Suprapubic skin (tissue), 3 donors: ENCODE measurements around the gene SLC51B.

Experiments
- POLR2A ChIP-seq, 2 donors: fragments of 450-650 bp; IDR thresholded peaks; one replicate each; pipeline ENCODE4 v1.6.1; 2017; ENCODE audit warnings: antibody characterized with exemption in 2 of 2, mild to moderate bottlenecking in 2 of 2, moderate library complexity in 2 of 2
- TF ChIP-seq, protein P1 (sequence below), 2 donors: fragments of 200-600 bp in 1 of 2; fragments of 450-650 bp in 1 of 2; sonication (generic) in 1 of 2; IDR thresholded peaks; one replicate each; pipeline ENCODE4 v1.5.1; 2016 to 2019; ENCODE audit warnings: antibody characterized with exemption in 2 of 2, mild to moderate bottlenecking in 1 of 2, moderate library complexity in 1 of 2

DNA sequence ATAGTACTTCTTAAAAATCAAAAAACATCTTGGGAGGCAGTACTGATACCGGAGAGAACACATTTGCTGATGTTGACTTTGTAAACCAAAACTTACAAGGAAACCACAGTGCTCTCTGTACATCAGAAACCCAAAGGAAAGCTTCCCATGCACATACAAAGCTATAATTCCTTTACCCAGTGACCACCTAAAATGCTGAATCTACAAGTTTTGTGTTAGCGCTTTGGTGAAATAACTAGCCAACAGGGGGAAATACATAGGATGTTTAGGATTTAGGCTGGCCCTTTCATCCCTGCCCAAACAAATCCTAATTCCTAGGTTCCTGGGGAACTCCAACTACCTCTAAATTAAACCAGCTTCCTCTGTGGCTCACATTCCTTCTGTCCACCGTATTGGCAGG is 40.2 kb upstream of the SLC51B start:
- no peak for TF ChIP-seq POLR2A (IDR thresholded peaks at IDR 0.05)
- TF ChIP-seq, protein P1, sequence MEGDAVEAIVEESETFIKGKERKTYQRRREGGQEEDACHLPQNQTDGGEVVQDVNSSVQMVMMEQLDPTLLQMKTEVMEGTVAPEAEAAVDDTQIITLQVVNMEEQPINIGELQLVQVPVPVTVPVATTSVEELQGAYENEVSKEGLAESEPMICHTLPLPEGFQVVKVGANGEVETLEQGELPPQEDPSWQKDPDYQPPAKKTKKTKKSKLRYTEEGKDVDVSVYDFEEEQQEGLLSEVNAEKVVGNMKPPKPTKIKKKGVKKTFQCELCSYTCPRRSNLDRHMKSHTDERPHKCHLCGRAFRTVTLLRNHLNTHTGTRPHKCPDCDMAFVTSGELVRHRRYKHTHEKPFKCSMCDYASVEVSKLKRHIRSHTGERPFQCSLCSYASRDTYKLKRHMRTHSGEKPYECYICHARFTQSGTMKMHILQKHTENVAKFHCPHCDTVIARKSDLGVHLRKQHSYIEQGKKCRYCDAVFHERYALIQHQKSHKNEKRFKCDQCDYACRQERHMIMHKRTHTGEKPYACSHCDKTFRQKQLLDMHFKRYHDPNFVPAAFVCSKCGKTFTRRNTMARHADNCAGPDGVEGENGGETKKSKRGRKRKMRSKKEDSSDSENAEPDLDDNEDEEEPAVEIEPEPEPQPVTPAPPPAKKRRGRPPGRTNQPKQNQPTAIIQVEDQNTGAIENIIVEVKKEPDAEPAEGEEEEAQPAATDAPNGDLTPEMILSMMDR (IDR thresholded peaks at IDR 0.05) = no peak
